NOMO-1 treated with dmso at 0.1 percent for 144 hours (cell line): ENCODE data around the gene NOTCH3.

ENCODE experiments used
- DNase-seq: peaks from one replicate; lab custom pipeline; 2025; ENCODE audit not compliant: unreplicated experiment; lab: John Stamatoyannopoulos, UW

NOTCH3 gene

DNA sequence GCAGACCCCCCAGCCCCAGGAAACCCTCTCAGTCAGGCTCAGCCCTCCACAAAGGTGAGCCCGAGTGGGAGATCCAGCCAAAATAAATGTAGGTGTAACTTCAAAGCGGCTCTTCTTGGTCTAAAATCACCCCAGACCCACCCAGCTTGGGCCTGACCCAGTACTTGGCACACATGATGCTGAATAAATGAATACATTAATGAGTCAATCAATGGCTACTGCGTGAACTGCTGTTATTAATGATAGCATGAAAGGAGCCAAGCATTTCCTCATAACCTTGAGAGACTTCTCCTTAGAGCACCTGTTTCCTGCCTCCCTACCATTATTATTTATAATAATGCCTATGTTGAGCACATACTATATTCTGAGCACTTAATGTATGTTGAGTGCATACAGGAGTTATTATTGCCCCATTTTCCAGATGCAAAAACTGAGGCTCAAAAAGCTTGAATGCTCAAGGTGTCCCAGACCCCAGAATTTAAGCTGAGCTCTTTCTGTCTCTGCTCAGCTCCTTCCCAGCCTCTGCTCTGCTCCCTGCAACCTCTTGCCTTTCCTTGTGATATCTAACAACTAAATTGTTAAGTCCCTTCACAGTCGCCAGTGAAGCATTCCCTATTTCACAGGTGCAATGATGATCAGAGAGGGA is 4.3 kb downstream of the NOTCH3 start:
- no peak for DNase-seq

DNA sequence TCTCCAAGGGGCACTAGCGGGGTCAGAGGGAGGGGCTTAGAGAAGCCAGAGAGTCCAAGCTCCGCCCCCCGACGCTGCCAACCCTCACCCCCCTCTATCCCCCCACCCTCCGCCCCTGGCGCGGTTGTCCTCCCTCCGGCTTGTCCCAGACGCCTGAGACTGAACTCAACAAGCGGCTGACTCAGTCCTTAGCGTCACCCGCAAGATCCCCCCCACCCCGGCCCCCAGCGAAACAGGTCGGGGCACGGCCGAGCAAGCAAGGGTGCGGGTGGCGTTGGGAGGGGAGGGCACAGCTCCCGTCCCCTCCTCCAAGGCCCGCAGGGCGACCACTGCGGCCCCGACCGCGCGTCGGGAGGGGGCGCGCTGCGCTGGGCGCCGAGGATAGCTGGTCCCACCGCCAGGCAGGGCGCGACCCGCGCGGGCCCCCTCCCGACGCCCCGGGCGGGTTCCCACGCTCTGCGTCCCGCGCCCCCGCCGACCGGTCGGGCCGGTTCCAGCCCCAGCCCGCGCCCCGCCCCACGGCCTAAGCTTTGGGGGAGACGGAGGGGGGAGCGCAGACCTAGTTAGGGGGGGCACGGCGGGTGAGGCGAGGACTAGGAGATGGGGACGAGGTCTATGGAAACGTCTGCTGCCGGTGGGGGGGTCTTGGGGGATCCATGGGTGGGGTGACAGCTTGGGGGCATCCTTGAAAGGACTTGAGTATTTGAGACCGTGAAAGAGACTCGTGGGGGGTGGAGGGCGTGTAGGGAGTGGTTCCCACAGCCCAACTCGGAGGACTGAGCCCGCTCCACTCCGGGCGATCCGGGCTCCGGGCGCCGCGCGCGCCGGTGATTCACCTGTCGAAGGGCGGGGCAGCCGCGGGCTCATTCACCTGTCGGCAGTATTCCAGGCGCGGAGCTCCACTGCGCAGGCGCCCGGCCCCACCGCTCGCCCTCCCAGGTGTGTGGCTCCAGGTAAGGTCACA is 5.1 kb downstream of the NOTCH3 start:
- no peak for DNase-seq

DNA sequence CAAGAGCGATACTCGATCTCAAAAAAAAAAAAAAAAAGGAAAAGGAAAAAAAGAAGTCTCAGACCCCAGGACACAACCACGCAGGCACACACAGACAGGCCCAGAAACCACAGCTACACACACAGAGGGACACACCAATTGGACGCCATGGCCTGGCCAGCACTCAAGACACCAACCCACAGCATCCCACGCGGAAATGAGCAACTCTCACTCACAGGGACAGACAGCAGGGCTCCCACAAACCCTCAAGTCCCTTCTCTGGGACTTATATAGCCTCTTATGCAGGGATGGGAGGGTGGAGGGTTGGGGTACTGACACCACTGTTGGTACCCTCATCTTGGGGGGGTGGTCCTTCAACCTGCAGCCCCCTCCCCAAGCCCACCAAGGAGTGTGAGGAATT is 5.9 kb downstream of the NOTCH3 start:
- no peak for DNase-seq

DNA sequence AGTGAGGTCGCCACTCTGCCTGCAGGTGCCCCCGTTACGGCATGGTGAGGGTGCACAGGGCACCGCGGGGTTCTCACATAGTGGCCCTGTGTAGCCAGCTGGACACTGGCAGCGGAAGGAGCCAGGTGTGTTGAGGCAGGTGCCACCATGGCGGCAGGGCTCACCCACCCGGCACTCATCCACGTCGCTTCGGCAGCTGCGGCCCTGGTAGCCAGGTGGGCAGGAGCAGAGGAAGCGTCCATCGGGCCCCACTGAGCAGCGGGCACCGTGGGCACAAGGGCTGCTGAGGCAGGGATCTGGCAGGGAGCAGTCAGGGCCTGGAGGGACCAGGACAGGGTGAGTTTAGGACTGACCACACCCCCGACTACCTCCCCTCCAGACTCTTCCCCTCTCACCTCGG is 8.8 kb downstream of the NOTCH3 start:
- no peak for DNase-seq

DNA sequence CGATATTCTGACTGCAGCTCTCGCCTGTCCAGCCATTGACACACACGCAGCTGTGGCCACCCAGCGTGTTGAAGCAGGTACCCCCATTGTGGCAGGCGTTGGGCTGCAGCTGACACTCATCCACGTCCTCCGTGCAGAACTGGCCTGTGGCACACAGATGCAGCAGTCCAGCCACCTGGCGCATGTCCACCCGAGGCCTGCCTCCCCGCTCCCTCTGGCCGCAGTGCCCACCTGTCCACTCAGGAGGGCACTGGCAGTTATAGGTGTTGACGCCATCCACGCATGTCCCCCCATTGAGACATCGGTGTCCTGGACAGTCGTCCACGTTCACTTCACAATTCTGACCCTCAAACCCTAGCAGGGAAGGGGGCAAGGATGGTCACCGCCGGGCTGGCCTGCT is 9.3 kb downstream of the NOTCH3 start:
- no peak for DNase-seq

DNA sequence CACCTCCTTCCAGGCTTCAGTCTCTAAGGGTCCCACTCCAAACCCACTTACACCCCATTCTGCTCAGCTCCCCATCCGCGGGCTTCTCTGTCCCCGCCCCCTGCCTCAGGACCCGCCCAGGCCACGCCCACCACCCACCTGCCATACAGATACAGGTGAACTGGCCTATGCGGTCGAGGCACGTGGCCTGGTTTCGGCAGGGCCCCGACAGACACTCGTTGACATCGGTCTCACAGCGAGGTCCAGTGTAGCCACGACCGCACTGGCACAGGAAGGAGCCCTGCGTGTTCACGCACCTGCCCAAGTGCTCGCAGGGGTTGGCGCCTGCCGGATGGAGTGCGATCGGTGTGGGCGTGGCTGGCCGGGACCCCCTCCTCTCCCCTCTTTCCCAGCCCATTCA is 11.9 kb downstream of the NOTCH3 start:
- DNase-seq: no peak

DNA sequence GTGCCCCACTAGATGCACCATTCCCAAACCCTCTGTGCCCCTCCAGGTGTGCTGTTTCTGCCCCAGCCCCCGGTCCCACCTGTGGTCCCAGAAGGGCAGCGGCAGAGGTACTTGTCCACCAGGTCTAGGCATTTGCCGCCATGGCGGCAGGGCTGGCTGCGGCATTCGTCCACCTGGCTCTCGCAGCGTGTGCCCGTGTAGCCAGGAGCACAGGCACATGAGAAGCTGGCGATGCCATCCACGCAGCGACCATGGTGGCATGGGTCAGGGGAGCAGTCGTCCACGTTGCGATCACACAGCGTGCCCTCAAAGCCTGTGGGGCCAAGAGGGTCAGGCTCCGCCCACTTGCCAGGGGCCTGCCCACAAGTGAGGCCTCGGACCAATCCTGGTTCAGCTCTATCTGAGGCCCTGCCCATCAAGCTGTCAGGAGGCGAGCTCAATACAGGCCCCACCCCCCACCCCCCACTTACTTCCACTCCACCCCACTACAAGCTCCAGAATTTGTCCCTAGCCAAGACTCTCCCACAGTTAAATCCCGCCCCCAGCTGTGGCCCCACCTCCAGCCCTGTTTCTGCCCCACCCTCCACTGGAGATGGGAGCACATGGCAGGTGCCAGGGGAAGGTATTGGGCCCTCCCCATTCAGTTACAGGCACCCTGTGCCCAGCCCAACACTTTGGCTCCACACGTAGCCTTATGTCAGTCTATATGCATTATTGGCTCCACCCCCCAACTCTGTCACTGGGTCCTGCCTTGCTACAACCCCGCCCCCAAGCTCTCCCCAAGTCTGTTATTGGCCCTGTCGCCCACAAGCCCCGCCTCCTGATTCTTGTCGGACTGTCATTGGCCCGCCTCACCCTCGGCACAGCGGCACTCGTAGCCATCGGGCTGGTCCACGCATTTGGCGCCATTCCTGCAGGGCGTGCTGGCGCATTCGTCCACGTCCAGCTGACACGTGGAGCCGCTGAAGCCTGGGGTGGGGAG is 13.5 kb downstream of the NOTCH3 start:
- no peak for DNase-seq

DNA sequence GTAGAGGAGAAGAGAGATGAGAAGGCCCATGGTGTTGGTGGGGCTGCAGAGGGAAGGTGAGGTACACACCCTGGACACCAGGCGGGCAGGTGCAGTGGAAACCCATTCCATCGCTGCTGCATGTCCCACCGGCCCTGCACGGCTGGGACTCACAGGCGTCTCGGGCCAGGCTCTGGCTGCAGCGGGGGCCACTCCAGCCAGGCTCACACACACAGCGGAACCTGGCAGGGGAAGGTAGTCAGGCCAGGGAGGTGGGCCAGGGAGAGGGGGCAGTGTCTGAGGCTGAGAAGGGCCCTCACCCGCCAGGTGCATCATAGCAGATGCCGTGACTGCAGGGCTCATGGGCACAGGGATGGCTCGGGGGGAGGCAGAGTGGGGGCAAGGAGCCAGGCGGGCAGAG is 15.6 kb downstream of the NOTCH3 start:
- DNase-seq: no peak

DNA sequence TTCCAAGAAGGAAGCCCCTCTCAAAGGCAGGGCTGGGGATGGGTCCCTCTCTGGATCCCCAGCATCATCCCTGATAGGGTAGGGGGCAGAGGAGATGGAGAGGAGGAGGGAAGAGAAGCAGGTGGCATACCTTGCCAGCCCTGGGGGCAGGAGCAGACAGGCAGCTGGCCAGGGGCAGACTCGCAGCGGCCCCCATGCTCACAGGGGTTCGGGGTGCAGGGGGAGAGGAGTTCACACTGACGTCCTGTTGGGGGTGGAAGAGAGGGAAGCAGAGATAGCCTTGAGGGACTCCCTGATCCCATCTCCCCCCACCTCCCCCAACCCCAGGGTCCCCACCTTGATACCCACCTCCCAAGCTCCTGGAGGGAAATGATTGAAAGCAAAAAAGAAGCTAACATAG is 16.0 kb downstream of the NOTCH3 start:
- DNase-seq: no peak

DNA sequence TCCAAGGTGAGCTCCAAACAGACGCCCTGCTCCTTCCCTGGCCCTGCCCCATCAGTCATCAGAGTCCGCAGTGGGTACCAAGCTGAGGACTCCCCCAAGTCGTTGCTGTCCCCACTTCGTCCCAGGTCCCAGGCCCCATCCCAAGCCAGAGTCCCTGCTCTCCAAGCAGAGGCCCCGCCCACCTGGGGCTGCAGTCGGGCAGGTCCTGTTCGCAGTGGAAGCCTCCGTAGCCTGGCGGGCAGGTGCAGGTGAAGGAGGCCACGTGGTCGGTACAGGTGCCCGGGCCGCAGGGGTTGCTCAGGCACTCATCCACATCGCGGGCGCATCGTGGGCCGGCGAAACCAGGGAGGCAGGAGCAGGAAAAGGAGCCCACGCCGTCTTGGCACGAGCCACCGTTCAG is 19.4 kb downstream of the NOTCH3 start:
- no peak for DNase-seq

DNA sequence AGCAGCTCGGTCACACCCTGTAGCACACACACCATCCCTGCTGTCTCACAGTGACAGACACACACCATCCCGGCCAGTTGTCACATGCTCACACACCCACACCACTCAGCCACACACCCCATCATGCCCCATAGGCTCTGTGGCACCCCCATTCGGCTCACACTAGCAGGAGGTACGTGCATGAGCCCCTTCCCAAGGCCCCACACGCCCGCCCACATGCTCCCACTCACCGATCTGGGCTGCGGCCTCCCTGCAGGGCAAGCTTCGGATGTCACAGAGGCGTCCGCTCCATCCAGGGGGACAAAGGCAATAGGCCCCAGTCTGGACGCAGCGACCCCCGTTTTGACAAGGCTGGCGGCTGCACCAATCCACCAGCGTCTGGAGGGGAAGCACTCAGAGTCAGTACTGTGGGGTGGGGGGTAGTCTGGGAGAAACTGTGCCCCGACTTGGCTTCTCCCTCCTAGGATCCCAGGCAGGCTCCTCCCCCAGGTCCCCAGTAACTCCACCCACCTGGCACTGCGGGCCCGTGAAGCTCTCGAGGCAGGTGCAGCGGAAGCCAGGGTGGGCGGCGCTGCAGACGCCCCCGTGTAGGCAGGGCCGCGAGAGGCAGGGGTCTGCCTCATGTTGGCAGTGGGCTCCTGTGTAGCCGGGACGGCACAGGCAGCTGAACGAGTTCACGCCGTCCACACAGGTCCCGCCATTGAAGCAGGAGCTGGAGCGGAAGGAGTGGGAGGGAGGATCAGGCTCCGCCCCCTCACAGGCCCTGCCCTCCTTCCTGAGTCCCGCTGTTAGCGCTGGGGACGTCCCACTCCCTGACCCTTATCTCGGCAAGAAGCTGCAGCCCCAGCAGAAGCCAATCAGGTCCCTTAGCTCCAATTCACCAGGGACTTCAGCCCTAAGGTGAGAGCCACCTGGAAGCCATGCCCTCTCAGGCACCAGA is 20.1 kb downstream of the NOTCH3 start:
- no peak for DNase-seq

DNA sequence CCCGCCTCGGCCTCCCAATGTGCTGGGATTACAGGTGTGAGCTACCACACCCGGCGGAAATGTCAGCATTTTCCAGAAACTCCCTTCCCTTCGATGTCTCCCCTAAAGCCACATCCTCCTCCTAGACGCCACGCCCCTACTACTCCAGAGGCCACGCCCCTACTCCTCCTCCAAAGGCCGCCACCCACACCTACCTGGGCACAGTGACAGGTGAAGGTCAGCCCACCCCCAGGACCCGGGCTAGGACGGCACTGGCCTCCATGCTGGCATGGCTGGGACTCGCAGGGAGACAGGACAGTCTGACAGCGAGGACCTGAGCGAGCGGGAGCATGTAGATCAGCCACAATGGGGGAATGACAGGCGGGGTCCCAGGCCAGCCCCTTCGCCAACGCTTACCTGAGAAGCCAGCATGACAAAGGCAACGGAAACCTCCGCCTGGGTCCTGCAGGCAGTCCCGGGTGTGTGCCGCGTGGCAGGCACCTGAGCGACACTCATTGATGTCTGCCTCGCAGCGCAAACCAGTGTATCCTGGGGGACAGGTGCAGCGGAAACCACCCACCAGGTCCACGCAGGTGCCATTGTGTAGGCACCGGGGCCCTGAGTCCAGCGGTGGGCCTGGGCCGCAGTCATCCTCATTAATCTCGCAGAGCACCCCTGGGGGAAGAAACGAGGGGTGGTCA is 22.0 kb downstream of the NOTCH3 start:
- DNase-seq: no peak

DNA sequence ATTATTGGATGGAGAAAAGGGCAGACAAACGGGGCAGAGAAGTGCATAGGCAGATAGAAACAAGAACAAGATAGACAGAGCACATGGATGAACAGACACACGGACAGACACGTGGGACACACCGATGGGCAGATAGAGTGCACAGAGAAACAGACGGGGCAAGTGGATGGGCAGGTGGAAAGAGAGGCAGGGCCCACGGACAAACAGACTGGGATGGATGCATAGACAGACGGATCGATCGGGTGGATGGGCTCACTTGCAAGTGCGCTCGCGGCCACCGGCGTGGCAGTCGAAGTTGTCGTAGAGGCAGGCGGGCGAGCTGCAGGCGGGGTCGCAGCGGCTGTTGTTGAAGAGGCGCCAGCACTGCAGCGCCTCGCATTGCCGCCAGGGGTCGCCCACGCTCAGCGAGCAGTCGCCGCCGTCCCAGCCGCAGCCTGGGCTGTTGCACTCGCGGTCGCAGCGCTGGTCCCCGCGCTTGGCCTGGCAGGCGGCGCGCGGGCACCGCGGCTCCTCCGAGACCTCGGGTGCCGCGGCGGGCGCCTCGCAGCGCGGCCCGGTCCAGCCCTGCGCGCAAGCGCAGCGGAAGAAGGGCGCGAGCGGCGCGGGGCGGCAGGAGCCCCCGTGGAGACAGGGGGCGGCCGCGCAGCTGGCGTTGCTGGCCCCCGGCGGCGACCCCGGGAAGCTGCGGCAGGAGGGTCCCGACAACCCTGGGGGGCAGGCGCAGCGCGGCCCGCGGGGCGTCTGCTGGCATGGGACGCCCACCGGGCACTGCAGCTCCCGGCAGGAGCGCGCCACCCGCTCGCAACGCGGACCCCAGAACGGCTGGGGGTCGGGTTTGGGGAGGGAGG is 23.3 kb downstream of the NOTCH3 start:
- DNase-seq: peak; percentile 64

DNA sequence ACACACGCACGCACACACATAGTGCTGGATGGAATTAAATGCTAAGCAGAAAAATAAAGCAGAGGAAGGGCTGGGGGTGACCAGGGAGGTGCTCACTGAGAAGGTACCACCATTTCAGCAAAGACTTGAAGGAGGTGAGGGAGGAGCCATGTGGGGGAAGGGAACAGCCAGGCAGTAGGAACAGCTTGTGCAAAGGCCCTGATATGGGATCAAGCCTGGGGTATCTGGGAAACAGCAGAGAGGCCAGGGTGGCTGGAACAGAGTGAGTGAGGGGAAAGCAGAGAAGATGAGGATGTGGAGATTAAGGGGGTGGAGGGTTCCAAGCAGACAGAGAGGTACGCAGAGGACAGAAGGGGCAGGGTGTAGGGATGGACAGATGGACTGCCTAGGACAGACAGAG is 25.2 kb downstream of the NOTCH3 start:
- DNase-seq: no peak

DNA sequence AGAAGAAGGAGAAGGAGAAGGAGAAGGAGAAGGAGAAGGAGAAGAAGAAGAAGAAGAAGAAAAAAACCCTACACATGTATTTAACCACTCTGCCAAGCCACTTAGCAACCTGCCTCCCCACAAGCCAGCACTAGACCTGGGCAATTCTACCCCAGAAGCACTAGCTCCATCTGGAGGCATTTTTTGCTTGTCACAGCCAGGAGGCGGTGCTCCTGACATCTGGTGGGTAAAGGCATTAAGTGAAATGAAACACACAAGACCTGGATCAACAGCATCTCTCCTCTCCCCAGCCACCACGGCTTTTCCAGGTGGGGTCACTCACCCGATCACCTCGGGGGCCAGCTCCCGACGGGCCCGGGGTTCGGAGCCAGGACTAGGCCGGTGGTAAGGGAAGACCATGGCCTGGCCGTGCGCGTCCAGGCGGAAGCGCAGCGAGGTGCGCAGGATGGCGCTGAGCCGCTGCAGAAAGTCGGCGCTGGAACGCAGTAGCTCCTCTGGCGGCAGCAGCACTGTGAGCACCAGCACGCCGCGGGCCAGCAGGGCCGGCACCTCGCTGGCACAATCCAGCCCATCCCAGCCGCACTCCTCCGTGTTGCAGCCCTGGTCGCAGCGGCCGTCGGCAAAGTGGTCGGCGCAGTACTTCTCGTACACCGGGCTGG is 26.9 kb downstream of the NOTCH3 start:
- no peak for DNase-seq

DNA sequence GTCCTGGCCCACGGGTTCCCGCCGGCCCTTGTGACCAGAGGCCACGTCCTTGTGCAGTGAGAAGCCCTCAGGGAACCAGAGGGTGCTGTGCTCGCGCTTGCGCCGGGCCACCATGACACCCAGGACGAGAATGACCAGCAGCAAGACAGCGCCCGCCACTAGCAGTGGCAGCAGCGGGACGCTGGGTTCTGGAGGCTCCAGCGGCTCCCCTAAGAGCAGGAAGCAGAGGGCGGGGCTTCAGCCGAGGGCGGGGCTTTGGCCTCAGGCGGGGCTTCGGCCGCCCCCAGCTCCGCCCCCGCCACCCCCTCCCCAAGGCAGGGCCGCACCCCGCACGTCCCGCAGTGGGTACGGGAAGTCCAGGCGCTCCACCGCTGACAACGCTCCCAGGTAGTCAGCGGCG is 30.4 kb downstream of the NOTCH3 start:
- no peak for DNase-seq

DNA sequence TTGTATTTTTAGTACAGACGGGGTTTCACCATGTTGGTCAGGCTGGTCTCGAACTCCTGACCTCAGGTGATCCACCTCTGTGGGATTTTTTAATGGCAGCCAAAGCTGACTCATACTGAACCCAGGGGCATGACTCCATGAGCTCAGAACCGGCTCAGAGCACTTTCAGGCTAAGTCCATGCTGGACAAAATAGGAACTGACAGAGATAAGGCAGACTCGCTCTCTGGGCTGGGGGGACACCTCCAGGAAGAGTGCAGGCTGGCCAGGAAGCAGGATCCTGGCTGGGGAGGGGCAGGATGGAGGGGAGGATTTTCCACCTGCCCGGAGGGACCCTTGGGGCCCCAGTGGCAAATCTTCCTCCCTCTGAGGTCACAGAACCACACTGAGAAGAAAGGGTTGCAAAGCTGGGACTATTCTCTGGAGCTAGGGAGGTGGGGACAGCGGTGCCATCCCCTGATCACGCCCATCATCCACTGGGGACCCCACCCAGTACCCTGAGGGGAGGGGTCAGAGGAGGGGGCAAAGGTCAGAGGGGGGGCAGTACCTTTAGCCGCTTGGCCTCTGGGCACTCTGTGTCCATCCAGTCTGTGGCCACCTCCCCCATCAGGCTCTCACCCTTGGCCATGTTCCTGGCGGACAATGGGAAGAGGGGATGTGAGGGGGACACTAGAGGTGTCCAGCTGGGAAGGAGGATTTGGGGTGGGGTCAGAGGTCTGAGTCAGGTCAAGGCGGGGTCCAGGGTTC is 31.1 kb downstream of the NOTCH3 start:
- DNase-seq: no peak

DNA sequence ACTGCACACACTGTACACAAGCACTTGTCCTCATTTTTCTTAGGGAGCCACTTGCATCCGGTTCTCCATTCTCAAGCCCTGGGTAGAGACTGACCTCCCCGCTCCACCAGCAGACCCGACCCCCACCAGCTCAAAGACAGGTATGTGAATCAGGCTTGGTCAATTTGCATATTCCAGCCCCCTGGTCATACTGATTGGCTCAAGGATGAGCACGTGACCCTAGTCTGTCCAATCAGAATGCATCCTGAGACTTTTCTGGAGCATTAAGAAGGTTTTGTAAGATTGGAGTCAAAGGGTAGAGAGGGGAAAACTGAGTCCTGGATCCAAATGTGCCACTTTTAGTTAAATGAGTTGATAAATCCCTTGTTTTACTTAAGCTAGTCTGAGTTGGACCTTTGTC is 34.1 kb downstream of the NOTCH3 start:
- DNase-seq: no peak
